Adrenal gland (tissue), 12 donors: Measurements from ENCODE around the gene ITPA. TPM values are rescaled to one million over a fixed set of nuclear protein-coding genes. Genes with fewer than 3 reads are reported as not detected.
A peak's percentile ranks its signal among the peaks of the same experiment; 100 is the strongest.

Experiments used
- DNase-seq, 7 donors: peaks; one replicate each; pipeline ENCODE4 v3.0.0-alpha.2; 2019 to 2020
- H3K27ac ChIP-seq, 5 donors: fragments of 200-600 bp; sonication (generic) in 4 of 5; 1 replicate in 3 of 5; 2 replicates in 2 of 5; pipeline versions ENCODE4 v1.5.1 to v1.8.0; 2016 to 2020; ENCODE audit warnings: mild to moderate bottlenecking in 1 of 5
- H3K27me3 ChIP-seq: fragments of 200-600 bp; 2 replicates; pipeline ENCODE4 v1.8.0; 2021
- H3K36me3 ChIP-seq, 2 donors: fragments of 200-600 bp; replicated peaks in 1 of 2; 1 replicate in 1 of 2; 2 replicates in 1 of 2; pipeline versions ENCODE4 v1.5.1 to v1.8.0; 2018 to 2022
- H3K4me1 ChIP-seq, 2 donors: fragments of 200-600 bp; replicated peaks in 1 of 2; 1 replicate in 1 of 2; 2 replicates in 1 of 2; pipeline versions ENCODE4 v1.5.1 to v1.8.0; 2018 to 2021
- H3K4me3 ChIP-seq, 4 donors: fragments of 200-600 bp; sonication (generic) in 3 of 4; one replicate each; pipeline ENCODE4 v1.5.1; 2016 to 2018
- H3K9me3 ChIP-seq, 3 donors: fragments of 200-600 bp; sonication (generic) in 1 of 3; replicated peaks in 1 of 3; 1 replicate in 2 of 3; 2 replicates in 1 of 3; pipeline versions ENCODE4 v1.5.1 to v1.8.0; 2016 to 2021
- POLR2A ChIP-seq, 2 donors: fragments of 450-650 bp; IDR thresholded peaks; one replicate each; pipeline ENCODE4 v1.6.1; 2017; ENCODE audit warnings: antibody characterized with exemption in 2 of 2, mild to moderate bottlenecking in 2 of 2, moderate library complexity in 1 of 2
- WGBS, 4 donors: extraction: QIAGEN DNeasy Blood & Tissue Kit in 2 of 4; methylation state at CpG; one replicate each; pipeline versions ENCODE4 v1.1.5 to v1.1.7; 2013 to 2017; 5-methylcytosine and 5-hydroxymethylcytosine counted together
- intact Hi-C, 2 donors: fragments of 100-400 bp; cut with DNase I; formaldehyde crosslinking; loops; one replicate each; pipeline versions ENCODE4 v1.14.1 to v1.15.0; 2022 to 2023
- polyA plus RNA-seq, 3 donors: library from polyadenylated mRNA; stranded (reverse); fragments of 200-250 nt in 2 of 3; fragments of 350-450 nt in 1 of 3; fragmentation: Illumina TruSeq in 1 of 3; extraction: RNeasy Lipid Tissue Mini Kit (QIAGEN cat#74804) in 1 of 3; gene quantifications; one replicate each; pipeline ENCODE4 v1.2.3, GENCODE V29; 2013 to 2014
- total RNA-seq, 9 donors: library from RNA; depleted of rRNA in 4 of 9; stranded (reverse); fragments of >200 nt in 4 of 9; fragments of 120-200 nt in 1 of 9; fragmentation: NEBNext Ultra II Directional in 1 of 9; extraction: Animal tissue kit (Norgen Biotek cat#: 25700) in 1 of 9; gene quantifications; one replicate each; pipeline versions ENCODE4 v1.1.0 to v1.2.4, GENCODE V29; 2013 to 2023
- TF ChIP-seq, protein P1 (sequence below), 6 experiments: fragments of 450-650 bp in 4 of 6; fragments of 200-600 bp in 2 of 6; sonication (generic) in 1 of 6; IDR thresholded peaks; 1 replicate in 5 of 6; 2 replicates in 1 of 6; pipeline versions ENCODE4 v1.5.1 to v1.8.0; 2016 to 2021; ENCODE audit warnings: antibody characterized with exemption in 6 of 6, mild to moderate bottlenecking in 2 of 6, moderate library complexity in 1 of 6
- donor health status: healthy with polysubstance abuse.
- donor health status: Bipolar disorder and iron deficiency.
- donor health status: DM: yes; HTN: yes; CAD: no.
- donor health status: DM: no; HTN: no; CAD: no.
- donor health status: DM: no; HTN: no; CAD: no.
- donor health status: DM: yes; HTN: yes; CAD: no.

The ITPA gene
- total and polyA plus RNA-seq, 12 donors = 29.3 to 182 (median 62.5) TPM

- H3K27me3 ChIP-seq = no peaks in the 10 kb centered on the region
- no peak overlapping the region for H3K27ac ChIP-seq
- no peaks in the 10 kb centered on the region for H3K9me3 ChIP-seq
- DNase-seq = peak in 1 of 7 donors; percentile 52
- 44 to 62% (median 60%) methylated on average over 8 to 11 of the region's 11 CpGs for WGBS, 4 donors
- TF ChIP-seq, protein P1, sequence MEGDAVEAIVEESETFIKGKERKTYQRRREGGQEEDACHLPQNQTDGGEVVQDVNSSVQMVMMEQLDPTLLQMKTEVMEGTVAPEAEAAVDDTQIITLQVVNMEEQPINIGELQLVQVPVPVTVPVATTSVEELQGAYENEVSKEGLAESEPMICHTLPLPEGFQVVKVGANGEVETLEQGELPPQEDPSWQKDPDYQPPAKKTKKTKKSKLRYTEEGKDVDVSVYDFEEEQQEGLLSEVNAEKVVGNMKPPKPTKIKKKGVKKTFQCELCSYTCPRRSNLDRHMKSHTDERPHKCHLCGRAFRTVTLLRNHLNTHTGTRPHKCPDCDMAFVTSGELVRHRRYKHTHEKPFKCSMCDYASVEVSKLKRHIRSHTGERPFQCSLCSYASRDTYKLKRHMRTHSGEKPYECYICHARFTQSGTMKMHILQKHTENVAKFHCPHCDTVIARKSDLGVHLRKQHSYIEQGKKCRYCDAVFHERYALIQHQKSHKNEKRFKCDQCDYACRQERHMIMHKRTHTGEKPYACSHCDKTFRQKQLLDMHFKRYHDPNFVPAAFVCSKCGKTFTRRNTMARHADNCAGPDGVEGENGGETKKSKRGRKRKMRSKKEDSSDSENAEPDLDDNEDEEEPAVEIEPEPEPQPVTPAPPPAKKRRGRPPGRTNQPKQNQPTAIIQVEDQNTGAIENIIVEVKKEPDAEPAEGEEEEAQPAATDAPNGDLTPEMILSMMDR (IDR thresholded peaks at IDR 0.05) = no peak
- TF ChIP-seq POLR2A (IDR thresholded peaks at IDR 0.05) = no peak
- H3K4me1 ChIP-seq = peaks cover 17 to 18% of the 10 kb centered on the region in 2 donors
- intact Hi-C loops = no loop called here
- no peak overlapping the region for H3K4me3 ChIP-seq
- no peaks in the 10 kb centered on the region for H3K36me3 ChIP-seq
Observed at GRCh38 chr20:3162080-3162611, 47.2 kb upstream of the ITPA start.

DNA sequence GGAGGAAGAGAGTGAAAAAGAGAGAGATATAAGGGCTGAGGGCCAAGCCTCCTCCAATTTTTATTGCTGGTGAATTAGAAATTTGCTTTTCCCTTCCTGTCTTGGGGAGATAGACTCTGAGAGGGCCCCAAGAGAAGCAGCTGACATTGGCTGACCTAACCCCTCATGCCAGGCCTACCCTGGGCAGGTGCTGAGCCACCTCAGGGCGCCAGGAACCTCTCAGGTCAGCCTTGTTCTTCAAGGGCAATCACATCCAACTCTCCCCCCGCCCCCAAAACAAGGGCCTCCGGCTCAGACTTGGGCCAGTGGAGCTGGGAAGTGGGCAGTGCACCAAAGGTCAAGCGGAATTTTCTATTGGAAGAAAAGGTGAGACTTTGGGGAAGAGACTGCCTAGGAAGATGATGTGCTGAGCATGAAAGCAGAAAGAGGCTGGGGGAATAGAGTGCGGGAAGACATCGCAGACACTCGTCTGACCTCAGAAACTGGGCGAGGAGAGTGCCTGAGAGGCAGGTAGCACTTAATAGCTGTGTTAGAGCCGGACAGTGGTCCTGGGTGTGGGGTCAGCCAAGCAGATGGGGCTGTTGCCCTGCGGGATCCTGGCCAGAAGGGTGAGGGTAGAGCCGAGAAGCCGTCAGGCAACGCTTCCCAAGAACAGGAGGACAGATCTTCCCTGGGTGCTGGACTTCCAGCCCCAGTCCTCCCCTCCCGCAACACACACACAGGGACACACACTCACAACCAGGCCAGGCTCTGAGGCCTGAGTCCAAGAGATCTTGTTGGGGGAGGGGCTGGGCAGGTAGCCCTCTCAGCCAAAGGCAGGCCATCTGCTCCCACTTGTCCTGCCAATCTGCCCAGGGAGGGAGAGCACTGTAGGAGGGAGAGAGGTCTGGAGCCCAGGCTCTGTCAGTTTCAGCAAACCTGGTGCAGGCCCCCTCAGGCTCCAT, 45.9 kb upstream of the ITPA start:
- Histone ChIP-seq H3K27ac (no peak overlapping the region), H3K36me3 (no peaks in the 10 kb centered on the region), H3K9me3 (no peaks in the 10 kb centered on the region), H3K27me3 (no peaks in the 10 kb centered on the region), H3K4me1 (peaks cover 13 to 14% of the 10 kb centered on the region in 2 donors), H3K4me3 (no peak overlapping the region)
- DNase-seq = peak in 1 of 7 donors; percentile 44
- TF ChIP-seq, protein P1 (IDR thresholded peaks at IDR 0.05) = no peak
- no peak for TF ChIP-seq POLR2A (IDR thresholded peaks at IDR 0.05)
- intact Hi-C loops = no loop called here
- 84 to 92% (median 91%) methylated on average over 13 to 14 of the region's 14 CpGs for WGBS, 4 donors

DNA sequence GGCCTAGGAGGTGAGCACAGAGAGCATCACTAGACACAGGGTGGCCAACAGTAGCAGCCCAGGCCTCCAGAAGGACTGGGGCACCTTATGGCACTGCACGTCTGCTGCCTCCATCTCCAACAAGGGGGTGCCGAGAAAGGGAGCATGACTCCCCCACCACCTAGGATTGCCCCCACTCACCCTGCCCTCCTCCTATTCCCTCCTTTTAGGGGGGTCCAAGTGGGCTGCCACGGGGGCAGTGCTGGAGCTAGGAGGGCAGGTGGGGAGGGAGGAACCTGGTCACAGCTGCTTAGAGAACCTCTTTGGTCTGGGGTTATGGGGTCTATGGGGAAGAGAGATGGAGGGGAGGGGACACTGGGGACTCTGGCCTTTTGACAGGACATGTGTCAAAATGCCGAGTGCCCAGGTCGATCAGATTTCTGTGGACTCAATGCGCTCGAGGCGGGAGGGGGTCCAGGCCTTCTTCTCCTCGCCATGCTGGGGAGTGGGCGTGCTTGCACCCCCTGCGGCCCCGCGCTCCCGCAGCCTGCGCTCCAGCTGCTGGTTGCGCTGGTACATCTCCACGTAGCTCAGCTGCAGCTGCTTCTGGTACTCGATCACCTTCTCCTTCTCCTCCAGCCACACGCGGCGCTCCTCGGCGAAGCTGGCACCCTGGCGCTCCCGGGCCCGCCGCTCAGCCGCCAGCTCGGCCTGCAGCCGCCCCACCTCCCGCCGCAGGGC, 45.1 kb upstream of the ITPA start:
- Histone ChIP-seq H3K27me3 (no peaks in the 10 kb centered on the region), H3K4me1 (peaks cover 9 to 12% of the 10 kb centered on the region in 2 donors), H3K27ac (no peak overlapping the region), H3K9me3 (no peaks in the 10 kb centered on the region), H3K36me3 (no peaks in the 10 kb centered on the region), H3K4me3 (no peak overlapping the region)
- TF ChIP-seq POLR2A (IDR thresholded peaks at IDR 0.05) = no peak
- TF ChIP-seq, protein P1 (IDR thresholded peaks at IDR 0.05) = no peak
- peak in 1 of 7 donors; percentile 47 for DNase-seq
- intact Hi-C loops = no loop called here
- WGBS, 4 donors = 86 to 93% (median 91%) methylated on average over 15 to 32 of the region's 32 CpGs
